HG03045 (cell line): ENCODE data around the gene WIPF3.

Source experiments
- ATAC-seq: cut with Tn5 transposase; IDR thresholded peaks from one replicate; pipeline ENCODE4 v1.9.1; 2021; ENCODE audit warnings: mild to moderate bottlenecking, moderate library complexity; ENCODE audit not compliant: unreplicated experiment

WIPF3 gene

DNA sequence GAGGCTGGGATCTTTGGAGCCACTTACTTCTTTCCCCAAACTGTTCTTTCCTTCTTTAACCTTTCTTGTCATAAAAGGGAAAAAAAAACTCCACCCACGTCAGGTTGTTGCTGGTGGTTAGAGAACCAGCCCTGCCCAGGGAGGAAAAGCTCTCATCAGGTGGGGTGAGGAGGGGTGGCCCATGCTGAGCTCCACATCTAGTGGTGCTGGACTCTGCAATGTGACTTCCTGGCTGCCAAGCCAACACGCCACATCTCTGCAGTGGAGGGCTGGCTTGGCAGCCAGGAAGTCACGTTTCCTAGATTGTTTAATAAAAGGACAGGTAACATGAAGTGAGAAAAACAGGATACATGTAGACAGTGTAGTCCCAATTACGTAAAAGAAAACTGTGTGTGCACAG, 37.4 kb downstream of the WIPF3 start:
- ATAC-seq: no peak

- ATAC-seq: no peak
Observed at GRCh38 chr7:29844559-29844958, 38.3 kb downstream of the WIPF3 start.

GRCh38 chr7:29847496-29847895, 41.2 kb downstream of the WIPF3 start:
- ATAC-seq: no peak

- ATAC-seq: no peak
Observed at GRCh38 chr7:29847916-29848315, 41.6 kb downstream of the WIPF3 start.

- no peak for ATAC-seq
Observed at GRCh38 chr7:29848941-29849340, 42.6 kb downstream of the WIPF3 start.

- no peak for ATAC-seq
Observed at GRCh38 chr7:29851487-29851886, 45.2 kb downstream of the WIPF3 start.

GRCh38 chr7:29852457-29852856, 46.1 kb downstream of the WIPF3 start:
- no peak for ATAC-seq

DNA sequence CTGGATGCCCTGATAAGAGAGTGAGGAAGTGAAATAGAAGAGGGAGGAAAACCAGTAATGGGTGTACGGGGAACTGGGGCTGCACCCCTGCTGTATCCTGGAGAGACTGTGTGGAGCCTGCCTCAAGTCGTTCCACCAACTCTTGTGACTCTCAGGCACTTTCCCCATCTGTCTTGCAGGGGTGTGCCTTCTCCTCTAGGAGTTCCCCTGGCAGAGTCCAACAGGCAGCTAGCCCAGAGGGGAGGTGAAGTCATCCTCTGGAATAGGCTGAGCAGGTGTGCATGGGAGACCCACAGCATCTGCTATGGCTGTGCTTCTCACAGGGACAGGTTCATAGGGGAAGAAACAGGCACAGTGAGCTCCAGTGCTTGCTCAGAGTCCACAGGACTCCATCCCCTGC, 46.8 kb downstream of the WIPF3 start:
- ATAC-seq: no peak

- no peak for ATAC-seq
Observed at GRCh38 chr7:29853789-29854188, 47.5 kb downstream of the WIPF3 start.

- ATAC-seq: no peak
Observed at GRCh38 chr7:29854257-29854938, 48.1 kb downstream of the WIPF3 start.

DNA sequence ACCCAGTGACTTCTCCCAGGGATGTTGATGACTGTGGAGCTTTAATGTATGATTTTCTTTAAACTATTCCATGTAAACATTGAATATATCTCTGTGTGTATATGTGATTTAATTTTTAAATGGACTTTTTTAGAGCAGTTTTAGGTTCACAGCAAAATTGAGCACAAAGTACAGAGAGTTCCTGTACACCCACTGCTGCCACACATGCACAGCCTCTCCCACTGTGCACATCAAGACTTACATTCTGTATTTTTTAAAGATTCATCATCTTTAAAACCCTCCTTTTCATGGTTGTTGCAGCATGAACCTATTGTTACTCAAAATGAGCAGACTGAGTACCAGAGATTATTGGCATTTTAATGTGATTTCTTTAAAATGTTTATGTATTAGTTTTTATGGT, 51.3 kb downstream of the WIPF3 start:
- no peak for ATAC-seq

DNA sequence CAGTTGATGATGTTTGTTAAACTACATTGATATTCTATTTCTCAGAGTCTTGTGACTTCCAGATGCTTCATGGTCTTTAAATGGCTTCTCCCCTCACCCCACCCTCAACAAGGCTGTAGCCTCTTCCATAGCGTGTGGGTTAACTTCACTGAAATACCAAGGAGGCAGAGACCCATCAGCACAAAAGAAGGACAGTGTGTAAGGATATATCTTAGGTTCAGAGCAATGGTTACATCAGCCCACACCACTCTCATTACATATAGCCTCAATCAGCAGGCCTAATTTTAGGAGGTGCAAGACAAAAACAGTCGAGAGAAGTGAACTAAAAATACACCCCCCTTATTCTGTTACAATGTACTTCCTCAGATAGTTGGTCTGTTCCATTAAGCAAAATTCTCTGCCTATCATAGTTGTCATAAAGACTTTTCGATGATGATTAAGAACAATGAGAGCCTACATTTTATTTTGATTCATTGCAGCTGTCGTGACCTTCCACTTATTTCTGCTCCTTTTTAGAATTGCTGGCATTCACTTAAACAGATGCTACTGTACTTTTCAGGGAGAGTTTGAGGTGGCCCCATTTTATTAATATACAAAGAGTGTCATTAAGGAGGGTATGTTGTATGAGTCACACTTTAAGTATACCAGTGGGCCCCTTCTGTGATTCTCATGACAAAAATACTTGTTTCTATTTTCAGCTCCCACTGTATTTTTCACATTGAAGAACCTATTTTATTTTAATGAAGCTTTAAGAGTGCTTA, 52.1 kb downstream of the WIPF3 start:
- ATAC-seq: no peak

DNA sequence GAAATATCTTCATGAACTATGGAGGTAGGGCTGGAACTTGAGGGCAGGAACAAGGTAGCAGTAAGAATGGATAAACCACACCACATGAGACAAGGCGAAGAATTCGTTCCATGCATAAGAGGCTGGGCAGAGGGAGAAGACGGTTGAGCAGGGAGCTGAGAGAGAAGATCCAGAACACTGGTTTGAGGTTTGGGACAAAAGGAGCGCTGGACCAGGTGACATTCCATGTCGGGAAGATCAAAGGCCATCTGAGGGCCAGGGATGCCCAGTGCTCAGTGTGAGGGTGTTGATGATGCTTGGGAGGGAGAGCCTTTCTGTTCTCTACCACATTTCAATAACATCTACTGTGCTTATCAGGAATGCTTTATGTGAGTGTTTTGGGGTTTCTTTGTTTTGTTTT, 52.8 kb downstream of the WIPF3 start:
- ATAC-seq: no peak

DNA sequence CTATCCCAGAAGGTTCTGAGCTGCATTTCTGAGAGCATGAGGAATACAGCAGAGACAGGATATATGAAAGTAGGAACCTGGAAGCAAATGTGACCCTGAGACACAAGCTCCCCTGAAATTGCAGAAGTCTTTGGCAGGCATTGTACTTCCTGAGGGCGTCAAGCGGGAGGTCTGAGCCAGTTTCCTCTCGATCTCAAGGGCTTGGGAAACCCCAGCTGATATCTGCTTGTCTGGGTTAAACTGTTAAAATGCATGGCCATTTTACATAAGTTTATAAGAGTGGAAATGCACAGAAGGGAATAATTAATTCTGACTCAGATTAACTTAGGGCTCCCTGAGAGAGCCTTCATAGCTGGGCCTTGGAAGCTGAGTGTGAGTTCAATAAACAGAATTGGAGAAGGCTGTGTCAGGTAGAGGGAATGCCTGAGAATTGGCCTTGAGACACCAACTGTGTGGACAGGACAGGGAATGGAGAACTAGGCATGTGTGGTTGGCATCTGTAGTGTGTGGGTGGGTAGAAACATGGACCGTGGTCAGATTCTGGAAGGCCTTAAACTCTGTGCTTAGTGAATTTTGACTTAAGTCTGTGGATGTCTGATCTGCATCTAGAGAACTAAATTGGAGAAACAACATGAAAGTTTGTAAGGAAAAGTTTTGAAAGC, 53.3 kb downstream of the WIPF3 start:
- no peak for ATAC-seq

GRCh38 chr7:29860186-29860585, 53.9 kb downstream of the WIPF3 start:
- no peak for ATAC-seq

DNA sequence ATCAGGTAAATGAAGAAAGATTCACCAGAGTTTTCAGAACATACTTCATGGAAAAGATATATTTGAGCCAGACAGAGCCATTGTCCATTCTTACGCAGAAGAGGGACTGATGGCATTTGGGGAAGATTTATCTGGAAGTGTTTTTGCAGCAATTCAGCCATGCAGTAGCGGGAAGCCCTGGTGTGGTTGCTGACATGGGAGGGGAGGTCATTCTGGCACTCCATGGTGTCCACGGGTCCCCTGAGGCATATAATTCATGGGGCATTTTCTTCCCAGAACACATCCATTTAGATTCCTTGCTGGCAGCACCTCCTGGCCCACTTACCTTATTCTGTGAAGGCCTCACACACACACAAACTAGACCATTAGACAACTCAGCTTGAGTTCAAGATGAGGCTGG, 55.6 kb downstream of the WIPF3 start:
- ATAC-seq: no peak

DNA sequence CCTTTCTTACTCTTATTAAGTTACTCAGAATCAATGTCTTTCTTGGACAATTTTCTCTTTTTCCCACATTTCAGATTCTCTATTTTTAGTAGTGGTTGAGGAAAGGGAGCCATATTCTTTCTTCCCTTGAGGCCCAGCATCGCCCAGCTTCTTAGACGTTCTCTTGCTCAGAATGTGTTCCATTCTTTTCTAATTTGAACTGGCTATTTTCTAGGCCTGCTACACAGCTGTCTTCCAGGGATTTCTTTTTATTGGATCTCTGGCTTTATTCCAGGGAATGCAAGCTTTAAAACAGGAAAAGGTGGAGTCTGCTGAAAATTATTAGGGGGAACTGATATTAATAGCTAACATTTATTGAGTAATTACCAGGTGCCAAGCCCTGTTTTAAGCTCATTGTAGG, 58.3 kb downstream of the WIPF3 start:
- no peak for ATAC-seq

DNA sequence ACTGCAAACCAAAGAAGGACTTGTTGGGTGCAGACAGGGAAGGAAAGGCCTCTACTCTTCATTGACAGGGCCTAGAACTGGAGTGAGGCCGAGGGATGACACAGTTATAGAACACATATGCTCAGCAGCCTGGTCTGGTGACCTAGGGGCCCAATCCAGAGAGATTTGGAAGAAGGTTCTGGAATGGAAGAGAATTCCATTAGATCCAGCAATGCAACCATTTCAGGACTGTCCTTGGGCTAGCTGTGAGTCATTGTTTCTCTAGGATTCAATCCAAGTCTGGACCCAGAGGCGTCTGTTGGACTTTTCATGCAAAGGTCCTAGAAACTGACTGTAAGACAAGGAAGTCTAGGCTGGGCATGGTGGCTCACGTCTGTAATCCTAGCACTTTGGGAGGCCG, 59.2 kb downstream of the WIPF3 start:
- no peak for ATAC-seq

DNA sequence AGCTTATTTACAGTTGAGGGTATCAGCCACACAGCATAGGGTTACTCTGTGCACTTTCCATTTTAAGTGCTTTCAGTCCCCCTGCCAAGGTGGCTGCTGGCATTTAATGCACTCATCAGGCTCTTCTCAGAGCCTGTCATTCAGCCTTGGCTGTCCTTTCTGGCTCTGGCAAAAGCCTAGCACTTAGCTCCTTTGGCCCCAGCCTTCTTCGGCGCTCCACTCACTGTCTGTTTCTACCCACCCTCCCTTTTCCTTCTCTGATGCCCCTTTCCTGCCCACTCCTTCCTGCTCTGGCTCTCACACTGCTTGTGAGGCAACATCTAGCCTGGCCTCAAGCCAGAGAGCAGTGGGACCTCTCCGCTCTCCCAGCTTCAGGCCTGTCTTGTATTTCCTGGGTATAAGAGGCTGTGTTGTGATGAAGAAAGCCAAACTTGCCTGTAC, 60.2 kb downstream of the WIPF3 start:
- no peak for ATAC-seq

GRCh38 chr7:29871787-29872398, 65.6 kb downstream of the WIPF3 start:
- ATAC-seq: no peak

DNA sequence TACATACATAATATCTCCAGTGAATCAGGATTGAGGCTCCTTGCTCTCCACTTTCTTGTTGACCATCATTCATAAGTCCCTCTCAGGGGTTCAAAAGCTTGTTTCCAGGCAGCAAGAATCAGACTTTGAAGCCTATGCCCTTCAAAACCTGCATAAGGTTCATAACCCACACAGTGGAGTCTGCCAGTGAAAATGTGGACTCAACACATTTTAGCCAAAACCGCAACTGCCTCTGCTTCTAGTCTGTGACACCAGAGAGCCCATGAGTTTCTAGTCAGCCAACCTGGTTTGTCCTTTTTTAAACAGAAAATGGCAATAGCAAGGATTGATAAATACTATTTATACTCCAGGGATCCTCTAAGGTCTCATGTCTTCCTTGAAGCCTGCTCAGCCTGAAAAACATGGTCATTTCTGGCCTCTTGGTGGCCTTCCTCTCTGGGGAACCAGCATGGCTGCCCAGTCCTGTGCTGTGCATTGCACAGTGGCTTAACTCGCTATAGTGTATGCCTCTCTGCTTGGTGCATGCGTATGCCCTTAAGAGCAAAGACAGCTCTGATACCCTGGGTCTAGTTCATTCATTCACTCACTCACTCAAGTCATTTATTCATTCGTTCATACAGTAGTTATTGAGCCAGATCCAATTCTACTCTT, 67.5 kb downstream of the WIPF3 start:
- no peak for ATAC-seq
